ENCODE results near the gene ALDH5A1.

GRCh38 chr6:24464253-24465038, 30.3 kb upstream of the ALDH5A1 start:
- TF ChIP-seq CTCF (IDR thresholded peaks at IDR 0.05) (no peak), POLR2A (IDR thresholded peaks at IDR 0.05) (no peak)

Measured in tibial nerve (tissue), 3 donors.